Suprapubic skin (tissue), 4 donors: ENCODE measurements around the gene RPL41.

Experiments
- POLR2A ChIP-seq, 2 donors: fragments of 450-650 bp; IDR thresholded peaks; one replicate each; pipeline ENCODE4 v1.6.1; 2017; ENCODE audit warnings: antibody characterized with exemption in 2 of 2, mild to moderate bottlenecking in 2 of 2, moderate library complexity in 2 of 2
- POLR2AphosphoS5 ChIP-seq, 3 donors: sonication (generic); formaldehyde crosslinking; IDR thresholded peaks; one replicate each; pipeline ENCODE4 v1.6.1; 2017; ENCODE audit warnings: antibody characterized with exemption in 3 of 3
- TF ChIP-seq, protein P1 (sequence below), 2 donors: fragments of 200-600 bp in 1 of 2; fragments of 450-650 bp in 1 of 2; sonication (generic) in 1 of 2; IDR thresholded peaks; one replicate each; pipeline ENCODE4 v1.5.1; 2016 to 2019; ENCODE audit warnings: antibody characterized with exemption in 2 of 2, mild to moderate bottlenecking in 1 of 2, moderate library complexity in 1 of 2

DNA sequence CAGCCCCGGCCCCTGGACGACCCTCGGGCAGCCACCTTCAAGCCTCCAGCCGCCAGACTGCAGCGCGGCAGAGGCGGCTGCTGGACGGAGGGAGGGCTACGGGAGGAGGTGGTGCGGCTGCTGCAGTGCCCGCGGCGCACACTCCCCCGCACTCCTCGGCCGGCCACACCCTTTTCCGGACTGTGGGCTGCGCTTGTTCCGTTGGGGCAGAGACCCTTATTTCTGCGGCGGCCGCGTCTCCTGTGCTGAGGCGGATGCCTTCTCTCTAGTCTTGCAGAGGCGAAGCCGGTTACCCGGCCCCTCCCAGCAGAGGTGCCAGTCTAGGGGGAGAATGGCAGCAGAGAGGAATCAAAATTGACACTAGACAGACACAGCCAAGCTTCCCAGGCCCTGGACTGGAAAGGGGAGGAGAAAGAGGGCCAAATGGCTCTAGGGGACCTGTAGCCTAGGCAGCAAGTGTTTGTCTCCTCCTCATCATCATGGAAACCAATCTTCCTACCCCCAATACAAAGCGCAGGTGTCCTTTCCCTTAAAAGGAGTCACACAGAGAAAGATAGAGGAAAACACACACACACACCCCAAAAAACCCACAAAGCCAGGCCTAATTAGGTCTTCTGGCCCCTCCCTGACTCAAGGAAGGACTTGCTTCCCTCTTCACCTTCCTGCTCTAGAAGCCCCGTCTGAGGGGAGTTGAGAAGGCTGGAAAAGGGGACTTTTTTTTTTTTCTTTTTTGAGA is 12.9 kb downstream of the RPL41 start:
- TF ChIP-seq POLR2A (IDR thresholded peaks at IDR 0.05) (no peak), POLR2AphosphoS5 (IDR thresholded peaks at IDR 0.05) (no peak)
- TF ChIP-seq, protein P1, sequence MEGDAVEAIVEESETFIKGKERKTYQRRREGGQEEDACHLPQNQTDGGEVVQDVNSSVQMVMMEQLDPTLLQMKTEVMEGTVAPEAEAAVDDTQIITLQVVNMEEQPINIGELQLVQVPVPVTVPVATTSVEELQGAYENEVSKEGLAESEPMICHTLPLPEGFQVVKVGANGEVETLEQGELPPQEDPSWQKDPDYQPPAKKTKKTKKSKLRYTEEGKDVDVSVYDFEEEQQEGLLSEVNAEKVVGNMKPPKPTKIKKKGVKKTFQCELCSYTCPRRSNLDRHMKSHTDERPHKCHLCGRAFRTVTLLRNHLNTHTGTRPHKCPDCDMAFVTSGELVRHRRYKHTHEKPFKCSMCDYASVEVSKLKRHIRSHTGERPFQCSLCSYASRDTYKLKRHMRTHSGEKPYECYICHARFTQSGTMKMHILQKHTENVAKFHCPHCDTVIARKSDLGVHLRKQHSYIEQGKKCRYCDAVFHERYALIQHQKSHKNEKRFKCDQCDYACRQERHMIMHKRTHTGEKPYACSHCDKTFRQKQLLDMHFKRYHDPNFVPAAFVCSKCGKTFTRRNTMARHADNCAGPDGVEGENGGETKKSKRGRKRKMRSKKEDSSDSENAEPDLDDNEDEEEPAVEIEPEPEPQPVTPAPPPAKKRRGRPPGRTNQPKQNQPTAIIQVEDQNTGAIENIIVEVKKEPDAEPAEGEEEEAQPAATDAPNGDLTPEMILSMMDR (IDR thresholded peaks at IDR 0.05): no peak
